NCI-H1930 (cell line): ENCODE measurements around the gene CANT1.
"Not testable (repeated sequence)": the region's sequence is repeated elsewhere in the genome, so short reads cannot be mapped to it uniquely, and the experiment has no call there.

ENCODE experiments used
- DNase-seq, 2 experiments: peaks; one replicate each; lab custom pipeline; 2025; lab: John Stamatoyannopoulos, UW

CANT1 gene

GRCh38 chr17:78958641-78959127 is 50.9 kb downstream of the CANT1 start:
- DNase-seq, result no peak

GRCh38 chr17:78957128-78957527 is 52.4 kb downstream of the CANT1 start:
- no peak for DNase-seq

GRCh38 chr17:78956254-78956653 is 53.3 kb downstream of the CANT1 start:
- no peak for DNase-seq

GRCh38 chr17:78954684-78955083 is 54.9 kb downstream of the CANT1 start:
- no peak for DNase-seq

GRCh38 chr17:78953356-78954350 is 55.9 kb downstream of the CANT1 start:
- DNase-seq, result no peak

GRCh38 chr17:78952706-78953105 is 56.9 kb downstream of the CANT1 start:
- DNase-seq, result no peak

GRCh38 chr17:78951967-78952551 is 57.5 kb downstream of the CANT1 start:
- DNase-seq, result no peak

GRCh38 chr17:78950870-78951269 is 58.7 kb downstream of the CANT1 start:
- DNase-seq, result no peak

- DNase-seq, result no peak
Observed at GRCh38 chr17:78947235-78948149, 62.1 kb downstream of the CANT1 start.

GRCh38 chr17:78946631-78947030 is 62.9 kb downstream of the CANT1 start:
- DNase-seq, result no peak

GRCh38 chr17:78946131-78946530 is 63.4 kb downstream of the CANT1 start:
- DNase-seq, result no peak

GRCh38 chr17:78945455-78945854 is 64.1 kb downstream of the CANT1 start:
- not testable (repeated sequence) for DNase-seq

- no peak for DNase-seq
Observed at GRCh38 chr17:78944956-78945355, 64.6 kb downstream of the CANT1 start.

- no peak for DNase-seq
Observed at GRCh38 chr17:78944026-78944425, 65.5 kb downstream of the CANT1 start.
